GM12878 (cell line): Measurements from ENCODE around the gene UTF1. TPM values are rescaled to one million over a fixed set of nuclear protein-coding genes. Genes with fewer than 3 reads are reported as not detected.
A peak's percentile ranks its signal among the peaks of the same experiment; 100 is the strongest.

Experiments
- CEBPB ChIP-seq, 2 experiments: fragments of 150-350 bp in 1 of 2; IDR thresholded peaks; 2 replicates each; pipeline ENCODE4 v1.6.1; 2012 to 2014; ENCODE audit warnings: low read depth in 2 of 2, low read length in 2 of 2, borderline replicate concordance in 1 of 2, inconsistent platforms in 1 of 2
- PBX3 ChIP-seq: IDR thresholded peaks from 2 replicates; pipeline ENCODE4 v1.6.1; 2011; ENCODE audit warnings: mild to moderate bottlenecking, low read depth, low read length, moderate library complexity; ENCODE audit not compliant: insufficient replicate concordance
- polyA plus RNA-seq, 11 experiments: library from polyadenylated mRNA; depleted of rRNA in 4 of 11; unstranded in 6 of 11; stranded (reverse) in 5 of 11; fragments of >200 nt; fragmentation: Nextera tagmentation in 4 of 11; fragmentation: Illumina TruSeq in 1 of 11; extraction: Ambion mirVana in 4 of 11; extraction: Trizol in 1 of 11; gene quantifications; 1 replicate in 1 of 11; 2 replicates in 10 of 11; pipeline versions ENCODE4 v1.2.1 to v1.2.3, GENCODE V29; 2011 to 2016; ENCODE audit warnings: inconsistent platforms in 2 of 11, missing spikeins in 2 of 11, low read depth in 1 of 11
- total RNA-seq, 4 experiments: library from RNA; depleted of rRNA in 3 of 4; stranded (reverse); fragments of >200 nt in 3 of 4; fragmentation: Illumina TruSeq in 1 of 4; extraction: Trizol in 1 of 4; gene quantifications; 2 replicates each; pipeline versions ENCODE4 v1.2.1 to v1.2.3, GENCODE V29; 2013 to 2021
- TF ChIP-seq, protein P1 (sequence below): fragments of 450-650 bp; IDR thresholded peaks from 2 replicates; pipeline ENCODE4 v1.6.1; 2017; ENCODE audit warnings: mild to moderate bottlenecking, moderate library complexity
- TF ChIP-seq, protein P2 (sequence below), 3 experiments: IDR thresholded peaks in 2 of 3; conservative IDR thresholded peaks in 1 of 3; 2 replicates each; pipeline ENCODE4 v1.5.1; 2011; ENCODE audit warnings: low read depth in 3 of 3, low read length in 3 of 3, mild to moderate bottlenecking in 3 of 3, control low read depth in 2 of 3, moderate library complexity in 2 of 3, inconsistent platforms in 1 of 3, mixed read lengths in 1 of 3; ENCODE audit not compliant: control insufficient read depth in 2 of 3, insufficient read depth in 1 of 3; ENCODE audit errors: extremely low read depth in 1 of 3
- TF ChIP-seq, protein P3 (sequence below): fragments of 450-650 bp; formaldehyde crosslinking; IDR thresholded peaks from 2 replicates; pipeline ENCODE4 v1.4.0; 2020; ENCODE audit warnings: mild to moderate bottlenecking, moderate library complexity
- TF ChIP-seq, protein P4 (sequence below): fragments of 450-650 bp; formaldehyde crosslinking; IDR thresholded peaks from 2 replicates; pipeline ENCODE4 v1.5.0; 2022; ENCODE audit warnings: mild to moderate bottlenecking, missing genetic modification characterization
- TF ChIP-seq, protein P5 (sequence below): IDR thresholded peaks from 2 replicates; pipeline ENCODE4 v1.6.1; 2011; ENCODE audit warnings: low read depth, low read length, improper control_type of control experiment, borderline replicate concordance

The UTF1 gene
- total and polyA plus RNA-seq, 10 of the 15 experiments (the other 5 are each of a cell fraction or from before 2014, with no cell fraction given), result not detected

- TF ChIP-seq, protein P1, sequence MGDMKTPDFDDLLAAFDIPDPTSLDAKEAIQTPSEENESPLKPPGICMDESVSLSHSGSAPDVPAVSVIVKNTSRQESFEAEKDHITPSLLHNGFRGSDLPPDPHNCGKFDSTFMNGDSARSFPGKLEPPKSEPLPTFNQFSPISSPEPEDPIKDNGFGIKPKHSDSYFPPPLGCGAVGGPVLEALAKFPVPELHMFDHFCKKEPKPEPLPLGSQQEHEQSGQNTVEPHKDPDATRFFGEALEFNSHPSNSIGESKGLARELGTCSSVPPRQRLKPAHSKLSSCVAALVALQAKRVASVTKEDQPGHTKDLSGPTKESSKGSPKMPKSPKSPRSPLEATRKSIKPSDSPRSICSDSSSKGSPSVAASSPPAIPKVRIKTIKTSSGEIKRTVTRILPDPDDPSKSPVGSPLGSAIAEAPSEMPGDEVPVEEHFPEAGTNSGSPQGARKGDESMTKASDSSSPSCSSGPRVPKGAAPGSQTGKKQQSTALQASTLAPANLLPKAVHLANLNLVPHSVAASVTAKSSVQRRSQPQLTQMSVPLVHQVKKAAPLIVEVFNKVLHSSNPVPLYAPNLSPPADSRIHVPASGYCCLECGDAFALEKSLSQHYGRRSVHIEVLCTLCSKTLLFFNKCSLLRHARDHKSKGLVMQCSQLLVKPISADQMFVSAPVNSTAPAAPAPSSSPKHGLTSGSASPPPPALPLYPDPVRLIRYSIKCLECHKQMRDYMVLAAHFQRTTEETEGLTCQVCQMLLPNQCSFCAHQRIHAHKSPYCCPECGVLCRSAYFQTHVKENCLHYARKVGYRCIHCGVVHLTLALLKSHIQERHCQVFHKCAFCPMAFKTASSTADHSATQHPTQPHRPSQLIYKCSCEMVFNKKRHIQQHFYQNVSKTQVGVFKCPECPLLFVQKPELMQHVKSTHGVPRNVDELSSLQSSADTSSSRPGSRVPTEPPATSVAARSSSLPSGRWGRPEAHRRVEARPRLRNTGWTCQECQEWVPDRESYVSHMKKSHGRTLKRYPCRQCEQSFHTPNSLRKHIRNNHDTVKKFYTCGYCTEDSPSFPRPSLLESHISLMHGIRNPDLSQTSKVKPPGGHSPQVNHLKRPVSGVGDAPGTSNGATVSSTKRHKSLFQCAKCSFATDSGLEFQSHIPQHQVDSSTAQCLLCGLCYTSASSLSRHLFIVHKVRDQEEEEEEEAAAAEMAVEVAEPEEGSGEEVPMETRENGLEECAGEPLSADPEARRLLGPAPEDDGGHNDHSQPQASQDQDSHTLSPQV, result no peak
- TF ChIP-seq, protein P2, sequence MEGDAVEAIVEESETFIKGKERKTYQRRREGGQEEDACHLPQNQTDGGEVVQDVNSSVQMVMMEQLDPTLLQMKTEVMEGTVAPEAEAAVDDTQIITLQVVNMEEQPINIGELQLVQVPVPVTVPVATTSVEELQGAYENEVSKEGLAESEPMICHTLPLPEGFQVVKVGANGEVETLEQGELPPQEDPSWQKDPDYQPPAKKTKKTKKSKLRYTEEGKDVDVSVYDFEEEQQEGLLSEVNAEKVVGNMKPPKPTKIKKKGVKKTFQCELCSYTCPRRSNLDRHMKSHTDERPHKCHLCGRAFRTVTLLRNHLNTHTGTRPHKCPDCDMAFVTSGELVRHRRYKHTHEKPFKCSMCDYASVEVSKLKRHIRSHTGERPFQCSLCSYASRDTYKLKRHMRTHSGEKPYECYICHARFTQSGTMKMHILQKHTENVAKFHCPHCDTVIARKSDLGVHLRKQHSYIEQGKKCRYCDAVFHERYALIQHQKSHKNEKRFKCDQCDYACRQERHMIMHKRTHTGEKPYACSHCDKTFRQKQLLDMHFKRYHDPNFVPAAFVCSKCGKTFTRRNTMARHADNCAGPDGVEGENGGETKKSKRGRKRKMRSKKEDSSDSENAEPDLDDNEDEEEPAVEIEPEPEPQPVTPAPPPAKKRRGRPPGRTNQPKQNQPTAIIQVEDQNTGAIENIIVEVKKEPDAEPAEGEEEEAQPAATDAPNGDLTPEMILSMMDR (IDR thresholded peaks at IDR 0.05 in 2 of 3, conservative IDR thresholded peaks at IDR 0.05 in 1 of 3; ENCODE audit: control insufficient read depth in 2 of 3, extremely low read depth in 1 of 3, insufficient read depth in 1 of 3, low read depth in 3 of 3, low read length in 3 of 3), result peak; percentile 47 to 64 (median 59)
- TF ChIP-seq, protein P3, sequence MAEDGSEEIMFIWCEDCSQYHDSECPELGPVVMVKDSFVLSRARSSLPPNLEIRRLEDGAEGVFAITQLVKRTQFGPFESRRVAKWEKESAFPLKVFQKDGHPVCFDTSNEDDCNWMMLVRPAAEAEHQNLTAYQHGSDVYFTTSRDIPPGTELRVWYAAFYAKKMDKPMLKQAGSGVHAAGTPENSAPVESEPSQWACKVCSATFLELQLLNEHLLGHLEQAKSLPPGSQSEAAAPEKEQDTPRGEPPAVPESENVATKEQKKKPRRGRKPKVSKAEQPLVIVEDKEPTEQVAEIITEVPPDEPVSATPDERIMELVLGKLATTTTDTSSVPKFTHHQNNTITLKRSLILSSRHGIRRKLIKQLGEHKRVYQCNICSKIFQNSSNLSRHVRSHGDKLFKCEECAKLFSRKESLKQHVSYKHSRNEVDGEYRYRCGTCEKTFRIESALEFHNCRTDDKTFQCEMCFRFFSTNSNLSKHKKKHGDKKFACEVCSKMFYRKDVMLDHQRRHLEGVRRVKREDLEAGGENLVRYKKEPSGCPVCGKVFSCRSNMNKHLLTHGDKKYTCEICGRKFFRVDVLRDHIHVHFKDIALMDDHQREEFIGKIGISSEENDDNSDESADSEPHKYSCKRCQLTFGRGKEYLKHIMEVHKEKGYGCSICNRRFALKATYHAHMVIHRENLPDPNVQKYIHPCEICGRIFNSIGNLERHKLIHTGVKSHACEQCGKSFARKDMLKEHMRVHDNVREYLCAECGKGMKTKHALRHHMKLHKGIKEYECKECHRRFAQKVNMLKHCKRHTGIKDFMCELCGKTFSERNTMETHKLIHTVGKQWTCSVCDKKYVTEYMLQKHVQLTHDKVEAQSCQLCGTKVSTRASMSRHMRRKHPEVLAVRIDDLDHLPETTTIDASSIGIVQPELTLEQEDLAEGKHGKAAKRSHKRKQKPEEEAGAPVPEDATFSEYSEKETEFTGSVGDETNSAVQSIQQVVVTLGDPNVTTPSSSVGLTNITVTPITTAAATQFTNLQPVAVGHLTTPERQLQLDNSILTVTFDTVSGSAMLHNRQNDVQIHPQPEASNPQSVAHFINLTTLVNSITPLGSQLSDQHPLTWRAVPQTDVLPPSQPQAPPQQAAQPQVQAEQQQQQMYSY (CRISPR knock-in tag), result no peak
- TF ChIP-seq, protein P4, sequence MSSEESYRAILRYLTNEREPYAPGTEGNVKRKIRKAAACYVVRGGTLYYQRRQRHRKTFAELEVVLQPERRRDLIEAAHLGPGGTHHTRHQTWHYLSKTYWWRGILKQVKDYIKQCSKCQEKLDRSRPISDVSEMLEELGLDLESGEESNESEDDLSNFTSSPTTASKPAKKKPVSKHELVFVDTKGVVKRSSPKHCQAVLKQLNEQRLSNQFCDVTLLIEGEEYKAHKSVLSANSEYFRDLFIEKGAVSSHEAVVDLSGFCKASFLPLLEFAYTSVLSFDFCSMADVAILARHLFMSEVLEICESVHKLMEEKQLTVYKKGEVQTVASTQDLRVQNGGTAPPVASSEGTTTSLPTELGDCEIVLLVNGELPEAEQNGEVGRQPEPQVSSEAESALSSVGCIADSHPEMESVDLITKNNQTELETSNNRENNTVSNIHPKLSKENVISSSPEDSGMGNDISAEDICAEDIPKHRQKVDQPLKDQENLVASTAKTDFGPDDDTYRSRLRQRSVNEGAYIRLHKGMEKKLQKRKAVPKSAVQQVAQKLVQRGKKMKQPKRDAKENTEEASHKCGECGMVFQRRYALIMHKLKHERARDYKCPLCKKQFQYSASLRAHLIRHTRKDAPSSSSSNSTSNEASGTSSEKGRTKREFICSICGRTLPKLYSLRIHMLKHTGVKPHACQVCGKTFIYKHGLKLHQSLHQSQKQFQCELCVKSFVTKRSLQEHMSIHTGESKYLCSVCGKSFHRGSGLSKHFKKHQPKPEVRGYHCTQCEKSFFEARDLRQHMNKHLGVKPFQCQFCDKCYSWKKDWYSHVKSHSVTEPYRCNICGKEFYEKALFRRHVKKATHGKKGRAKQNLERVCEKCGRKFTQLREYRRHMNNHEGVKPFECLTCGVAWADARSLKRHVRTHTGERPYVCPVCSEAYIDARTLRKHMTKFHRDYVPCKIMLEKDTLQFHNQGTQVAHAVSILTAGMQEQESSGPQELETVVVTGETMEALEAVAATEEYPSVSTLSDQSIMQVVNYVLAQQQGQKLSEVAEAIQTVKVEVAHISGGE (CRISPR knock-in tag), result no peak
- no peak for TF ChIP-seq CEBPB (IDR thresholded peaks at IDR 0.05; ENCODE audit: borderline replicate concordance in 1 of 2, low read depth in 2 of 2, low read length in 2 of 2)
- TF ChIP-seq PBX3, result no peak
- TF ChIP-seq, protein P5, sequence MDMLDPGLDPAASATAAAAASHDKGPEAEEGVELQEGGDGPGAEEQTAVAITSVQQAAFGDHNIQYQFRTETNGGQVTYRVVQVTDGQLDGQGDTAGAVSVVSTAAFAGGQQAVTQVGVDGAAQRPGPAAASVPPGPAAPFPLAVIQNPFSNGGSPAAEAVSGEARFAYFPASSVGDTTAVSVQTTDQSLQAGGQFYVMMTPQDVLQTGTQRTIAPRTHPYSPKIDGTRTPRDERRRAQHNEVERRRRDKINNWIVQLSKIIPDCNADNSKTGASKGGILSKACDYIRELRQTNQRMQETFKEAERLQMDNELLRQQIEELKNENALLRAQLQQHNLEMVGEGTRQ, result no peak
Observed at GRCh38 chr10:133275684-133276092, 45.7 kb downstream of the UTF1 start (continued).
